IMR-90 (cell line): ENCODE measurements around the gene MAML2. TPM values are rescaled to one million over a fixed set of nuclear protein-coding genes. Genes with fewer than 3 reads are reported as not detected.

Source experiments
- ATAC-seq: fragments of 200-7000 bp; cut with Tn5 transposase; 2 replicates; pipeline ENCODE4 v1.9.1; 2020; ENCODE audit warnings: low read depth, mild to moderate bottlenecking, moderate library complexity
- BruUV-seq: library from RNA; stranded (reverse); fragments of 400-500 nt; replicated peaks from 2 replicates; lab custom pipeline; 2021; lab: Mats Ljungman, UMichigan
- CTCF ChIA-PET: fragments of 300-600 bp; formaldehyde crosslinking; extraction: SDS; loops from one replicate; lab custom pipeline; 2021; ENCODE audit warnings: antibody characterized with exemption; lab: Yijun Ruan, JAX
- POLR2A ChIA-PET: fragments of 300-600 bp; sonication (Branson Sonifier 250); formaldehyde crosslinking; loops from one replicate; lab custom pipeline; 2022; ENCODE audit warnings: antibody characterized with exemption; ENCODE audit not compliant: unreplicated experiment; lab: Charles Lee
- DNase-seq: peaks from one replicate; pipeline ENCODE4 v3.0.0; 2013
- H2AFZ ChIP-seq: replicated peaks from 2 replicates; pipeline ENCODE3; 2013; ENCODE audit warnings: low read length, mild to moderate bottlenecking; ENCODE audit not compliant: poor library complexity
- H2AK5ac ChIP-seq: 2 replicates; pipeline ENCODE4 v1.6.1; 2013; ENCODE audit warnings: low read depth, low read length, inconsistent platforms
- H2AK9ac ChIP-seq: replicated peaks from 2 replicates; pipeline ENCODE3; 2013; ENCODE audit warnings: mild to moderate bottlenecking, low read depth, low read length, moderate library complexity; ENCODE audit not compliant: poor library complexity
- H2BK120ac ChIP-seq: 2 replicates; pipeline ENCODE4 v1.6.1; 2013; ENCODE audit warnings: low read depth, low read length, inconsistent platforms
- H2BK15ac ChIP-seq: 3 replicates; pipeline ENCODE4 v1.6.1; 2013; ENCODE audit warnings: low read depth, low read length, inconsistent platforms
- H2BK20ac ChIP-seq: 2 replicates; pipeline ENCODE4 v1.6.1; 2013; ENCODE audit warnings: low read depth, mild to moderate bottlenecking, inconsistent platforms, low read length, moderate library complexity
- H2BK5ac ChIP-seq: 2 replicates; pipeline ENCODE4 v1.6.1; 2013; ENCODE audit warnings: mild to moderate bottlenecking, low read depth, low read length, inconsistent platforms; ENCODE audit not compliant: poor library complexity, severe bottlenecking
- H3K14ac ChIP-seq: replicated peaks from 2 replicates; pipeline ENCODE4 v1.6.1; 2013; ENCODE audit warnings: low read depth, low read length, inconsistent platforms
- H3K18ac ChIP-seq: 2 replicates; pipeline ENCODE4 v1.6.1; 2013; ENCODE audit warnings: low read depth, low read length, control low read depth
- H3K23ac ChIP-seq: 2 replicates; pipeline ENCODE4 v1.6.1; 2013; ENCODE audit warnings: low read depth, low read length, inconsistent platforms
- H3K27ac ChIP-seq: 2 replicates; pipeline ENCODE4 v1.5.1; 2013; ENCODE audit warnings: mild to moderate bottlenecking, control low read depth, low read length; ENCODE audit not compliant: insufficient read depth
- H3K27me3 ChIP-seq: 2 replicates; pipeline ENCODE4 v1.6.1; 2013; ENCODE audit warnings: low read length; ENCODE audit not compliant: control insufficient read depth, insufficient read depth
- H3K36me3 ChIP-seq: 2 replicates; pipeline ENCODE4 v1.6.1; 2013; ENCODE audit warnings: low read length, mixed read lengths; ENCODE audit not compliant: control insufficient read depth, insufficient read depth
- H3K4ac ChIP-seq: 2 replicates; pipeline ENCODE4 v1.6.1; 2013; ENCODE audit warnings: low read depth, low read length, inconsistent platforms
- H3K4me1 ChIP-seq: 2 replicates; pipeline ENCODE4 v1.6.1; 2013; ENCODE audit warnings: low read length, mixed read lengths; ENCODE audit not compliant: control insufficient read depth, insufficient read depth
- H3K4me2 ChIP-seq: 2 replicates; pipeline ENCODE4 v1.6.1; 2013; ENCODE audit warnings: low read depth, mild to moderate bottlenecking, control low read depth, low read length, moderate library complexity
- H3K4me3 ChIP-seq: 2 replicates; pipeline ENCODE4 v1.5.1; 2013; ENCODE audit warnings: low read depth, mild to moderate bottlenecking, control low read depth, low read length, moderate library complexity; ENCODE audit not compliant: insufficient read depth
- H3K56ac ChIP-seq: 2 replicates; pipeline ENCODE4 v1.6.1; 2013; ENCODE audit warnings: low read length, inconsistent platforms; ENCODE audit not compliant: insufficient read depth; ENCODE audit errors: extremely low read depth
- H3K79me1 ChIP-seq, 2 experiments: 2 replicates each; pipeline ENCODE4 v1.6.1; 2013; ENCODE audit warnings: low read length in 2 of 2, inconsistent platforms in 1 of 2, low read depth in 1 of 2
- H3K9ac ChIP-seq: 2 replicates; pipeline ENCODE4 v1.6.1; 2013; ENCODE audit warnings: low read depth, low read length, control low read depth
- H3K9me1 ChIP-seq: 2 replicates; pipeline ENCODE4 v1.6.1; 2013; ENCODE audit warnings: low read length, inconsistent platforms; ENCODE audit not compliant: insufficient read depth
- H3K9me3 ChIP-seq: 2 replicates; pipeline ENCODE4 v1.6.1; 2013; ENCODE audit warnings: low read length; ENCODE audit not compliant: control insufficient read depth, insufficient read depth
- H4K20me1 ChIP-seq: 2 replicates; pipeline ENCODE4 v1.6.1; 2013; ENCODE audit warnings: low read length, inconsistent platforms; ENCODE audit not compliant: insufficient read depth
- H4K5ac ChIP-seq: 2 replicates; pipeline ENCODE4 v1.6.1; 2013; ENCODE audit warnings: mild to moderate bottlenecking, low read depth, low read length, control low read depth
- H4K8ac ChIP-seq, 2 experiments: 2 replicates each; pipeline ENCODE4 v1.6.1; 2013; ENCODE audit warnings: low read depth in 2 of 2, low read length in 2 of 2, control low read depth in 1 of 2, inconsistent platforms in 1 of 2
- H4K91ac ChIP-seq: 2 replicates; pipeline ENCODE4 v1.6.1; 2013; ENCODE audit warnings: low read depth, low read length, inconsistent platforms; ENCODE audit not compliant: insufficient read depth
- BHLHE40 ChIP-seq: fragments of 150-350 bp; IDR thresholded peaks from 2 replicates; pipeline ENCODE4 v1.6.1; 2016; ENCODE audit warnings: mild to moderate bottlenecking, low read depth, low read length
- CEBPB ChIP-seq: IDR thresholded peaks from 2 replicates; pipeline ENCODE4 v1.6.1; 2012; ENCODE audit warnings: low read depth, low read length, improper control_type of control experiment
- CHD1 ChIP-seq: IDR thresholded peaks from 2 replicates; pipeline ENCODE4 v1.6.1; 2012; ENCODE audit warnings: low read depth, low read length, improper control_type of control experiment
- FOS ChIP-seq: fragments of 150-350 bp; IDR thresholded peaks from 2 replicates; pipeline ENCODE4 v1.6.1; 2016; ENCODE audit warnings: low read depth, low read length
- MAZ ChIP-seq: IDR thresholded peaks from 2 replicates; pipeline ENCODE4 v1.6.1; 2012; ENCODE audit warnings: low read depth, mild to moderate bottlenecking, low read length, improper control_type of control experiment, moderate library complexity, borderline replicate concordance
- MXI1 ChIP-seq: IDR thresholded peaks from 2 replicates; pipeline ENCODE4 v1.6.1; 2012; ENCODE audit warnings: low read depth, mild to moderate bottlenecking, low read length, moderate library complexity, borderline replicate concordance
- NFE2L2 ChIP-seq: fragments of 150-350 bp; IDR thresholded peaks from 2 replicates; pipeline ENCODE4 v1.6.1; 2016; ENCODE audit warnings: low read depth, mild to moderate bottlenecking, low read length
- RAD21 ChIP-seq: IDR thresholded peaks from 2 replicates; pipeline ENCODE4 v1.6.1; 2012; ENCODE audit warnings: low read length, improper control_type of control experiment
- RCOR1 ChIP-seq: IDR thresholded peaks from 2 replicates; pipeline ENCODE4 v1.6.1; 2012; ENCODE audit warnings: mild to moderate bottlenecking, low read length, improper control_type of control experiment; ENCODE audit not compliant: insufficient replicate concordance
- RFX5 ChIP-seq: IDR thresholded peaks from 2 replicates; pipeline ENCODE4 v1.8.0; 2012; ENCODE audit warnings: low read depth, mild to moderate bottlenecking, low read length, moderate library complexity
- SMC3 ChIP-seq: fragments of 150-350 bp; IDR thresholded peaks from 2 replicates; pipeline ENCODE4 v1.6.1; 2016; ENCODE audit warnings: low read depth, mild to moderate bottlenecking, antibody characterized with exemption, low read length, moderate library complexity
- WGBS, 2 experiments: methylation state at CpG; one replicate each; pipeline versions ENCODE4 v1.1.5 to v1.1.7; 2013; ENCODE audit warnings: missing lambda C conversion rate in 2 of 2; ENCODE audit not compliant: insufficient read length in 1 of 2; ENCODE audit errors: extremely low coverage in 2 of 2; 5-methylcytosine and 5-hydroxymethylcytosine counted together
- dilution Hi-C: fragments of 300-500 bp; cut with HindIII; formaldehyde crosslinking; loops from one replicate; pipeline ENCODE4 v1.14.3; 2018; ENCODE audit warnings: low sequenced_read_pairs; ENCODE audit not compliant: unreplicated experiment
- in situ Hi-C: fragments of 300-500 bp; cut with MboI; formaldehyde crosslinking; loops from 3 replicates; pipeline ENCODE4 v1.14.3; 2019; ENCODE audit warnings: low sequenced_read_pairs, inconsistent platforms, mixed read lengths
- intact Hi-C: fragments of 100-400 bp; cut with micrococcal nuclease; formaldehyde crosslinking; loops from 2 replicates; pipeline ENCODE4 v1.10.0; 2022
- polyA plus RNA-seq, 3 experiments: library from polyadenylated mRNA; depleted of rRNA; stranded (reverse); fragments of >200 nt; gene quantifications; 2 replicates each; pipeline ENCODE4 v1.2.3, GENCODE V29; 2012; ENCODE audit warnings: low replicate concordance in 1 of 3
- total RNA-seq: library from RNA; depleted of rRNA; stranded (reverse); fragments of >200 nt; gene quantifications from 2 replicates; pipeline ENCODE4 v1.2.3, GENCODE V29; 2012
- TF ChIP-seq, protein P1 (sequence below): fragments of 150-350 bp; IDR thresholded peaks from 2 replicates; pipeline ENCODE4 v1.6.1; 2017; ENCODE audit warnings: mild to moderate bottlenecking, antibody characterized with exemption, low read length, low read depth
- TF ChIP-seq, protein P2 (sequence below): conservative IDR thresholded peaks from 2 replicates; pipeline ENCODE4 v1.5.1; 2012; ENCODE audit warnings: mild to moderate bottlenecking, low read depth, low read length, improper control_type of control experiment

The MAML2 gene
- total and polyA plus RNA-seq, 2 of the 4 experiments (the other 2 are of a cell fraction), result 15.0 to 19.5 TPM

DNA sequence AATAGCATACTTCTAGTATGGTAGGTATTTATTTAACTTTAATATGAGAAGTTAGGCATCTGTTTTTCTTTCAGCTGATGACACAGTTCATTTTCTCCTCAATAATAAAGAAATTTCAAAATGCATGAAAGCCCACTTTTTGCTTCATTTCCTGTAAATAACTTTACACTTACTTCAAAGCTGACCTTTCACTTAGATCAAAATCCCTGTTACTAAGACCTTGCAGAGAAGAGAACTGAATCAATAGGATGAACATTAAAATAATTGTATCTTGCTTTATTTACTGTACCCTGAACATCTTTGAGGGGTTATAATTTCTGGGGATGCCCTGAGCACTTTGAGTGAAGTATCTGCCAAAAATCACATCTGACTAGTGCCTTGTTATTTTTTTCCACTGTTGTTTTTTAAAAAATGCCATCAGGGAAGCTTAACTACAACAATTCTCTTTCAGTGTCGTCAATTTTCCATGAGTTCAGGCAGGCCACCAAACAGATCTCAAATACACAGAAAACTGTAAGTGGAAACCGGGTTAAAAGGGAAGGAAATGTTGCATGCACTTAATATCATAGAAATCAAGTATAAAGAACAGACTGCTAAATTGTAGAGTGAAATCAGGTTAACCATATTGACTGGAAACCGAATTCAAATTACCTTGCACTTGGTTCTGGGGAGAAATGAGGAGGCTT, 206.2 kb downstream of the MAML2 start:
- no peak overlapping the region for H2BK120ac ChIP-seq
- no peak overlapping the region for H2BK20ac ChIP-seq
- intact Hi-C loops (no loop called here), dilution Hi-C loops (no loop called here), in situ Hi-C loops (no loop called here)
- H3K9me1 ChIP-seq, result peaks cover 4% of the 10 kb centered on the region
- no peak overlapping the region for H2BK15ac ChIP-seq
- ATAC-seq (peak; percentile 27; the same call in 1 of the 2 replicates), DNase-seq (no peak)
- H2AFZ ChIP-seq, result no peak overlapping the region
- H3K4ac ChIP-seq, result no peak overlapping the region
- H4K91ac ChIP-seq, result no peak overlapping the region
- peaks cover 28 to 54% of the 10 kb centered on the region in 2 experiments for H3K79me1 ChIP-seq
- H2AK5ac ChIP-seq, result no peak overlapping the region
- H3K27ac ChIP-seq, result peak overlapping the region; percentile 11; the same call in 1 of the 2 replicates
- no peaks in the 10 kb centered on the region for H3K27me3 ChIP-seq
- no peak overlapping the region for H3K56ac ChIP-seq
- H4K5ac ChIP-seq, result no peak overlapping the region
- 0 out of 2 replicates have a peak, but pooled peaks cover 7% of the 10 kb centered on the region for H3K4me1 ChIP-seq
- no peak overlapping the region for H3K9ac ChIP-seq
- POLR2A ChIA-PET, result no interaction called here
- WGBS, 2 experiments, result no CpG with 5 or more reads among the region's 3 CpGs
- H3K14ac ChIP-seq, result no peak overlapping the region
- no peak overlapping the region for H3K4me3 ChIP-seq
- CTCF ChIA-PET, result no interaction called here
- no peak overlapping the region for H2AK9ac ChIP-seq
- no peak overlapping the region; the same call in 1 of the 2 replicates for H3K23ac ChIP-seq
- no TSS peak for BruUV-seq
- TF ChIP-seq CEBPB, result no peak
- TF ChIP-seq, protein P1, sequence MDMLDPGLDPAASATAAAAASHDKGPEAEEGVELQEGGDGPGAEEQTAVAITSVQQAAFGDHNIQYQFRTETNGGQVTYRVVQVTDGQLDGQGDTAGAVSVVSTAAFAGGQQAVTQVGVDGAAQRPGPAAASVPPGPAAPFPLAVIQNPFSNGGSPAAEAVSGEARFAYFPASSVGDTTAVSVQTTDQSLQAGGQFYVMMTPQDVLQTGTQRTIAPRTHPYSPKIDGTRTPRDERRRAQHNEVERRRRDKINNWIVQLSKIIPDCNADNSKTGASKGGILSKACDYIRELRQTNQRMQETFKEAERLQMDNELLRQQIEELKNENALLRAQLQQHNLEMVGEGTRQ, result no peak
- TF ChIP-seq RFX5, result no peak
- TF ChIP-seq SMC3, result no peak
- no peak for TF ChIP-seq RCOR1
- TF ChIP-seq NFE2L2, result no peak
- no peak for TF ChIP-seq BHLHE40
- no peak for TF ChIP-seq MAZ
- no peak for TF ChIP-seq FOS
- no peak for TF ChIP-seq MXI1
- no peak for TF ChIP-seq RAD21
- TF ChIP-seq, protein P2, sequence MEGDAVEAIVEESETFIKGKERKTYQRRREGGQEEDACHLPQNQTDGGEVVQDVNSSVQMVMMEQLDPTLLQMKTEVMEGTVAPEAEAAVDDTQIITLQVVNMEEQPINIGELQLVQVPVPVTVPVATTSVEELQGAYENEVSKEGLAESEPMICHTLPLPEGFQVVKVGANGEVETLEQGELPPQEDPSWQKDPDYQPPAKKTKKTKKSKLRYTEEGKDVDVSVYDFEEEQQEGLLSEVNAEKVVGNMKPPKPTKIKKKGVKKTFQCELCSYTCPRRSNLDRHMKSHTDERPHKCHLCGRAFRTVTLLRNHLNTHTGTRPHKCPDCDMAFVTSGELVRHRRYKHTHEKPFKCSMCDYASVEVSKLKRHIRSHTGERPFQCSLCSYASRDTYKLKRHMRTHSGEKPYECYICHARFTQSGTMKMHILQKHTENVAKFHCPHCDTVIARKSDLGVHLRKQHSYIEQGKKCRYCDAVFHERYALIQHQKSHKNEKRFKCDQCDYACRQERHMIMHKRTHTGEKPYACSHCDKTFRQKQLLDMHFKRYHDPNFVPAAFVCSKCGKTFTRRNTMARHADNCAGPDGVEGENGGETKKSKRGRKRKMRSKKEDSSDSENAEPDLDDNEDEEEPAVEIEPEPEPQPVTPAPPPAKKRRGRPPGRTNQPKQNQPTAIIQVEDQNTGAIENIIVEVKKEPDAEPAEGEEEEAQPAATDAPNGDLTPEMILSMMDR, result no peak
- no peak for TF ChIP-seq CHD1
- H2BK5ac ChIP-seq, result peak overlapping the region; percentile 0
- H4K20me1 ChIP-seq, result no peaks in the 10 kb centered on the region
- no peak overlapping the region for H4K8ac ChIP-seq
- peak overlapping the region; percentile 30; the same call in 1 of the 2 replicates for H3K18ac ChIP-seq
- peak overlapping the region; percentile 59; the same call in 1 of the 2 replicates for H3K4me2 ChIP-seq
- no peaks in the 10 kb centered on the region for H3K36me3 ChIP-seq
- no peaks in the 10 kb centered on the region for H3K9me3 ChIP-seq
